Testis (tissue), 3 donors: ENCODE measurements around the gene TMEM184B. TPM values are rescaled to one million over a fixed set of nuclear protein-coding genes. Genes with fewer than 3 reads are reported as not detected.

ENCODE experiments used
- DNase-seq: peaks from one replicate; pipeline ENCODE4 v3.0.0-alpha.2; 2019
- H3K27ac ChIP-seq, 2 donors: fragments of 200-600 bp; sonication (generic); one replicate each; pipeline ENCODE4 v1.5.1; 2019
- H3K27me3 ChIP-seq: fragments of 200-600 bp; sonication (generic); one replicate; pipeline ENCODE4 v1.5.1; 2019
- H3K36me3 ChIP-seq: fragments of 200-600 bp; sonication (generic); one replicate; pipeline ENCODE4 v1.5.1; 2017; ENCODE audit warnings: low read depth; ENCODE audit errors: missing control alignments
- H3K4me1 ChIP-seq: fragments of 200-600 bp; sonication (generic); one replicate; pipeline ENCODE4 v1.5.1; 2019
- H3K4me3 ChIP-seq, 2 donors: fragments of 200-600 bp; sonication (generic); one replicate each; pipeline ENCODE4 v1.5.1; 2017 to 2019
- H3K9me3 ChIP-seq: fragments of 200-600 bp; sonication (generic); one replicate; pipeline ENCODE4 v1.5.1; 2017
- CTCF ChIP-seq, 3 experiments: fragments of 450-650 bp in 2 of 3; fragments of 200-600 bp in 1 of 3; sonication (generic) in 1 of 3; IDR thresholded peaks; one replicate each; pipeline ENCODE4 v1.5.1; 2016 to 2019; ENCODE audit warnings: antibody characterized with exemption in 3 of 3, mild to moderate bottlenecking in 2 of 3, moderate library complexity in 1 of 3
- POLR2A ChIP-seq: fragments of 450-650 bp; IDR thresholded peaks from one replicate; pipeline ENCODE4 v1.6.1; 2017; ENCODE audit warnings: antibody characterized with exemption, mild to moderate bottlenecking, moderate library complexity
- WGBS, 2 donors: methylation state at CpG; one replicate each; pipeline ENCODE4 v1.1.5; 2018; 5-methylcytosine and 5-hydroxymethylcytosine counted together
- intact Hi-C: fragments of 100-400 bp; cut with DNase I; formaldehyde crosslinking; loops from one replicate; pipeline ENCODE4 v1.15.1; 2023; ENCODE audit warnings: low total_unique reads
- polyA plus RNA-seq: library from polyadenylated mRNA; stranded (reverse); fragments of 350-450 nt; fragmentation: Illumina TruSeq; extraction: RNeasy Lipid Tissue Mini Kit (QIAGEN cat#74804); gene quantifications from one replicate; pipeline ENCODE4 v1.2.3, GENCODE V29; 2014; ENCODE audit warnings: low read depth, low replicate concordance; ENCODE audit not compliant: insufficient read depth
- total RNA-seq, 2 donors: library from RNA; depleted of rRNA; stranded (reverse); fragments of >200 nt; gene quantifications; one replicate each; pipeline ENCODE4 v1.2.3, GENCODE V29; 2016

TMEM184B gene
- total and polyA plus RNA-seq, 3 donors from 2014 or later, result 25.2 to 66.5 (median 35.4) TPM

GRCh38 chr22:38291201-38291777 is 18.5 kb upstream of the TMEM184B start:
- intact Hi-C loops, result no loop called here
- TF ChIP-seq POLR2A (no peak), CTCF (IDR thresholded peaks at IDR 0.05) (no peak)
- no peaks in the 10 kb centered on the region for H3K36me3 ChIP-seq
- H3K27ac ChIP-seq, result peak overlapping the region in 1 of 2 donors; percentile 18
- WGBS, 2 donors, result 63 to 96% methylated on average over 5 to 22 of the region's 22 CpGs
- H3K4me3 ChIP-seq, result no peak overlapping the region
- DNase-seq, result no peak
- no peaks in the 10 kb centered on the region for H3K9me3 ChIP-seq
- no peaks in the 10 kb centered on the region for H3K4me1 ChIP-seq
- no peaks in the 10 kb centered on the region for H3K27me3 ChIP-seq

GRCh38 chr22:38290347-38290746 is 17.5 kb upstream of the TMEM184B start:
- TF ChIP-seq CTCF (IDR thresholded peaks at IDR 0.05), result no peak
- no peak for TF ChIP-seq POLR2A
- no peak for DNase-seq
- no peaks in the 10 kb centered on the region for H3K27me3 ChIP-seq
- no peak overlapping the region for H3K27ac ChIP-seq
- no peaks in the 10 kb centered on the region for H3K36me3 ChIP-seq
- H3K4me3 ChIP-seq, result no peak overlapping the region
- intact Hi-C loops, result no loop called here
- no peaks in the 10 kb centered on the region for H3K9me3 ChIP-seq
- H3K4me1 ChIP-seq, result no peaks in the 10 kb centered on the region
- WGBS, 2 donors, result 86 to 87% methylated on average over 8 of the region's 8 CpGs

GRCh38 chr22:38289583-38290082 is 16.8 kb upstream of the TMEM184B start:
- intact Hi-C loops, result no loop called here
- TF ChIP-seq CTCF (IDR thresholded peaks at IDR 0.05), result no peak
- no peak for TF ChIP-seq POLR2A
- no peak for DNase-seq
- Histone ChIP-seq H3K9me3 (no peaks in the 10 kb centered on the region), H3K4me1 (no peaks in the 10 kb centered on the region), H3K27me3 (no peaks in the 10 kb centered on the region), H3K27ac (no peak overlapping the region), H3K36me3 (no peaks in the 10 kb centered on the region), H3K4me3 (no peak overlapping the region)
- WGBS, 2 donors, result 78 to 98% methylated on average over 6 to 12 of the region's 12 CpGs

GRCh38 chr22:38286915-38287669 is 14.3 kb upstream of the TMEM184B start:
- Histone ChIP-seq H3K27ac (no peak overlapping the region), H3K4me3 (no peak overlapping the region), H3K27me3 (no peaks in the 10 kb centered on the region), H3K4me1 (no peaks in the 10 kb centered on the region), H3K9me3 (no peaks in the 10 kb centered on the region), H3K36me3 (no peaks in the 10 kb centered on the region)
- intact Hi-C loops, result no loop called here
- TF ChIP-seq CTCF (IDR thresholded peaks at IDR 0.05), result no peak
- no peak for TF ChIP-seq POLR2A
- 57 to 75% methylated on average over 11 of the region's 11 CpGs for WGBS, 2 donors
- DNase-seq, result no peak
